Measurements from ENCODE around the gene GBA3.

GRCh38 chr4:22790631-22791030 is 97.9 kb downstream of the GBA3 start:
- no peak for TF ChIP-seq CTCF (IDR thresholded peaks at IDR 0.05; ENCODE audit: low read length)
- no peak for TF ChIP-seq EZH2phosphoT487 (IDR thresholded peaks at IDR 0.05; ENCODE audit: low read length)
- no peak for TF ChIP-seq EZH2 (optimal IDR thresholded peaks at IDR 0.05; ENCODE audit: low read depth, low read length)
